Measurements from ENCODE around the gene APH1B.
"Not testable (repeated sequence)": the region's sequence is repeated elsewhere in the genome, so short reads cannot be mapped to it uniquely, and the experiment has no call there.

The APH1B gene

DNA sequence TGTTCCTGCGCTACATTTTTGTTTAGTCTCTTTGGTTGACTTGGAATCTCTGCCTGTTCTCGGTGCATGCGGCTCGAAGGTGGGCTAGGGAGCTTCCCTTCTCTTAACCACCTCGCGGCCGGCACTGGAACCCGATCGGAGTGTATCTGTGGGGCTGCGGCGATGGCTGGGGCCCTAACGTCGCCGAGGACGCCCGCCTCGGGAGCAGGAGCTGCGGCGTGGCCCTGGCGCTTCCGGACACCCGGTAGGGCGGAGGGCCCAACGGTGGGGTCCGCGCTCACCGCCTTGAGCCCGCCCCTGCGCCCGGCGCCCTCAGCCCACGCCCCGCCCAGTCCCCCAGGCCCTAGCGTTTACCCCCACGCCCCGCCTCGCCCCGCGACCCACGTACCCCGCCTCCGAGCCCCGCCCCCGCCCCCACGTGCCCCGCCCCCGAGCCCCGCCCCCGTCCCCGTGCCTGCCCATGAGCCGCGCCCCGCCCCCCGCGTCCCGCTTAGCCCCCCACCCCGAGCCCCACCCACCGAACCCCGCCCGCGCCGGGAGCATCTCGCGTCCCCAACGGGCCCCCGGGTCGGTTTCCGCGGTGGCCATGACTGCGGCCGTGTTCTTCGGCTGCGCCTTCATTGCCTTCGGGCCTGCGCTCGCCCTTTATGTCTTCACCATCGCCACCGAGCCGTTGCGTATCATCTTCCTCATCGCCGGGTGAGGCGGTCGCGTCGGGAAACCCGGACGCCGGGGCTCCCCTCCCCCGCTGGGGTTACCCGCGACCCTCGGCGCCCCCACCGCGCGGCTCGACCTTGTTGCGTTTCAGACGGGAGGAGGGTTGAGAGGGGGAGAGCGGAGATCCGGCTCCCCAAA, at the start of gene APH1B:
Gene APH1B (plus strand): TSS at position 568 of the 855 bp plus-strand sequence. CDS start 19 bp downstream, at position 587.
- peak; percentile 49 to 68 for DNase-seq (ENCODE audit: low read depth in 2 of 2)

- DNase-seq (ENCODE audit: low read depth in 2 of 2) = no peak
Observed at GRCh38 chr15:63227689-63228088, 49.7 kb upstream of the APH1B start.

DNA sequence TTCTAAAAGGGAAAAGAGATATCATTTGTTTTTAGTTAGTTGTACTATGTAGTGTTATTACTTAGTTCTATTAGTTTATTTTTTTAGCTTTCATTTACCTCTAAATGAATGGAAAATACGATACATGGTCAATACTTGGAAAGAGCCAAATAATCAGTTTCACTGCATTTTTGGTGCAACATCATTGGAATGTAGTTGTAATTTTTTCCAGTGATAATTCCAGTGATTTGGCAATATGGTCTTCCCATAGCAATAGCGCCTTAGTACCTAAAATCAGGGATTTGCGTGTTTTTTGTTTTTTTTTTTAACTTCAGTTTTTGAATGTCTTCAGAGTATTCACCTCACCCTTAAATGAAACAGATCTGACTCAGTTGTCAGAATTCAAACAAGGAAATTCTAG, 46.2 kb upstream of the APH1B start:
- no peak for DNase-seq (ENCODE audit: low read depth in 2 of 2)

DNA sequence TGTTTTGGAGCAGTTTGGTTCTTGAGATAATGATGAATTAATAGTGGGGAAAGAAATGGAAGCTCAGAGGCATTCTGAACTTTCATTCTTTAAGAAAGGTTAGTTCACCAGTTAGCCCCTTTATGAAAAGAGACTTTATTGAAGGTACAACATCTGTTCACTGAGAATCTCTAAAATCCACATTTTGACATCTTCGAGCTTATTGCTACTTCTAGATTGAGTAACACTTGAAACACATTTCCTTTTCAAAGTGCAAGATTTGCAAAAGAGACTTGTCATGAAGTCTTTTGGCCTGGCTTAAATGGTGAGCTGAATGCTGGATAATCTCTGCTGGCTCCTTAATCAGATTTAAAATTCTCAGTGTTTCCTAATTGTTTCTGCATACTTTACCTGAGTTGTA, 45.7 kb upstream of the APH1B start:
- DNase-seq (ENCODE audit: low read depth in 2 of 2) = no peak

DNA sequence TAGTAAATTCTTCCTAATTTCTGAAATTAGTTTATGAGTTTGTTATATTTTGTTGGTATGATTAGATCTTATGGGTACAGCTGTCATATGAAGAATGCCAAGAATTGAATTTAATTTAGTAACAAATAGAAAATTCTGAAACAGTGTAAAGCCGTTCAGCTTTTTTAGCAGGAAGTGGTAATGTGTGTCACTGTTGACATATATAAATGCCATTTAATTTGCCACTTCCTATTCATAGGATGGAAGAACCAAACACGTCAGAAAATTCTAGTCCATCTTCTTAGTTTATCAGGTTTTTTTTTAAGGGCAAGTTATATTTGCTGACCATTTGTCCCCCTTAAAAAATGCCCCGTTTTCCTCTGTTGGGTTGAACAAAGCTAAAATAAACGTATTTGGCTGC, 45.0 kb upstream of the APH1B start:
- DNase-seq (ENCODE audit: low read depth in 2 of 2) = no peak

DNA sequence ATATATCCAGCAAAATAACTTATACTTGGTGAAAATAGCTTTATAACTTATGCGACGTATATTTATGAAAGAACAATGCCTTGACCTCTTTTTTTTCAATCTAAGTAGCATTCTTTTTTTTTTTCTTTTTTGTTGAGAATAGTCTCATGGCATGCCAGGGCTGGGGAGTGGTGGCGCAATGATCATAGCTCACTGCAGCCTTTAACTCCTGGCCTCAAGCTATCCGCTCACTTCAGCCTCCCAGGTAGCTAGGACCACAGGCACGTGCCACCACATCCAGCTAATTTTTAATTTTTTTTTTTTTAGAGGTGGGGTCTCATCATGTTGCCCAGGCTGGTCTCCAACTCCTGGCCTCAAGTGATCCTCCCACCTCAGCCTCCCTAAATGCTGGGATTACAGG, 44.5 kb upstream of the APH1B start:
- no peak for DNase-seq (ENCODE audit: low read depth in 2 of 2)

DNA sequence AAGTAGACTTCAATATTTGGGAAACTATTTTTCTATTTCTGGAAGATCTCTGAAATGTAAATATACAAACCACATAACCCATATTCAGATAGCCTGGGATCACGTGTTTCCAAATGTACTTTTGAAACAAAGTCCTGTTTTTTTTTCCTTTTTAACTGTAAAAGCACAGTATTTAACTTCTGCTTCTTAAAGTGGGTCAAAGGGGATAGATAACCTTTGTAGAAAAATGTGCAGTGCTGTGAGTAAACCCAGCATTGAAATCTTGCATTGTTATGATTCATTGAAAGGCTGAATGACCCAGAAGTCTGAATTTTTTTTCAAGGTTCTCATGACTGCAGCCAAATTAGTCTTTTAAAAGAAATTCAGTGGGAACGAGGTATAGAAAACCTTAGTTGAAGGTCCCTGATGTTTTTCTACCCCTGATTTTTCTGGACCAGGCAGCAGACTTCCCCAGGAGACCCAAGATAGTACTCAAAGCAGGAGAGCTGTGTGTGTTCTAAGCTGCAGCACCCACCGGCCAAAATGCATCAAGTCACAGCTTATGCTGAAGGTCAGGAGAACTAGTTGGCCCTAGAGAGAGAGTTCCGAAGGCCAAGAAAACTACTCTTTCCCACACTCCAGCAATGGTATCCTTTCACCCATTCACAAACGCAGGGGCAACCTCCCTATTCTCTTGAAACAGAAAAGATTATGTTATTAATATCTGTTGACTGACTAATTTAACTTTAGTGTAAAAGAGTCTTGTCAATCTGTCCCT, 43.6 kb upstream of the APH1B start:
- DNase-seq (ENCODE audit: low read depth in 2 of 2) = no peak

GRCh38 chr15:63234451-63234870, 42.9 kb upstream of the APH1B start:
- no peak for DNase-seq (ENCODE audit: low read depth in 2 of 2)

DNA sequence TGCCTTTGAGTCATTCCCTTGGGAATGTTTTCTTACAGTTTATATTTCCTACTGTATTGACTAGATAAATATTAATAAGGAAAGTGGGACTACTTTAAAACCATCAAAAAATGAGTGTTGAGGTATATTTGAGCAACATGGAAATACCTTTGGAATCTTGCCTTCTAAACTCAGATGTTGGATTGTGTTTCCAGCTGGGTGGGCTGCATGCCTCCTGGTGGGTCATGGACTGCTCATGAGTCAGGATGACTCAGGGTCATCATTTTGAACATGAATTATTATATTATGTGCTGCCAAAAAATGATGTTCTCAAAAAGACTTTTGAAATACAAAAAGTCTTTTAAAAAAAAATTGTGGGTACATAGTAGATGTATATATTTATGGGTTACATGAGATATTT, 41.1 kb upstream of the APH1B start:
- no peak for DNase-seq (ENCODE audit: low read depth in 2 of 2)

DNA sequence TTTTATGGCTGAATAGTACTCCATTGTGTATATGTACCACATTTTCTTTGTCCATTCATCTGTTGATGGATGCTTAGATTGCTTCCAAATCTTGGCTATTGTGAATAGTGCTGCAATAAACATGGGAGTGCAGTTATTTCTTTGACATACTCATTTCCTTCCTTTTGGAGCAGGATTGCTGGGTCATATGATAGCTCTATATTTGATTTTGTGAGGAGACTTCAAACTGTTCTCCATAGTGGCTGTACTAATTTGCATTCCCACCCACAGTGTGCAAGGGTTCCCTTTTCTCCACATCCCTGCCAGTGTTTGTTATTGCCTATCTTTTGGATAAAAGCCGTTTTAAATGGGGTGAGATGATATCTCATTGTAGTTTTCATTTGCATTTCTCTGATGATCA, 40.3 kb upstream of the APH1B start:
- not testable (repeated sequence) for DNase-seq (ENCODE audit: low read depth in 2 of 2)

DNA sequence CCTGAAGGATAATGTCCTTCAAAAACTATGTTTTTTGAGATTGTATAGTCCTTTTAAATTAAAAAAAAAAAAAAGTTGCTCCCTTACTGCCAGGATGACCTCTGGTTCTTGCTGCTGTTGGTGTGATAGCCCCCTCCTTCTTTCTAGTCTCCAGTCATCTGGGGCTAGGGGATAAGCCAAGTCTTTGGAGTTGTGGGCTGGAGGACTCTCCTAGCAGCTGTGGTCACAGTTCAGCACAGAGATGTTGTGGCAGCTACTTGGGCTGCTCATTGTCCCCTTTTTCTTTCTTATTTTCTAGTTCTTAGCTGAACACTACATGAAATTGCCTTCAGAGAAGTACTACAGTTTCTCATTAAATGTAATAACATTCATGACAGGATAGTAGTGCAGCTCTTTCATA, 39.2 kb upstream of the APH1B start:
- no peak for DNase-seq (ENCODE audit: low read depth in 2 of 2)

DNA sequence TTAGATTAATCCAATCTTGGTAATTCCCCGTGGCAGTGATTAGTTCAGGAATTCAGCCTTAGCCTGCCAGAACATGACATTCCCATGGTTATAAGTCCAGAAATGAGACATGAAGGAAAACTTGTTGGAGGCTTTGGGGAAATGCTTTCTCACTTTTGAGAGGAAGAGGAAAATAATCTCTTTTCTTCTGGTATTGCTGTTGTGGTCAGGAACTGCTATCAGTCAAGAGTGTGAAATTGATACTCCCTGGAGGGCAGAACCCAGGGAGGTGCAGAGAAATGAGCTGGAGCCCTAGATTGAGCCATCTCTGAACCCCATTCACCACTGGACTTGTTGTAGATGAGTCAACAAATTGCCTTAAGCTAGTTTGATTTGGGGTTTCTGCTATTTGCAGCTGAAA, 38.6 kb upstream of the APH1B start:
- peak in 1 of 2 experiments; percentile 14 for DNase-seq (ENCODE audit: low read depth in 2 of 2)

DNA sequence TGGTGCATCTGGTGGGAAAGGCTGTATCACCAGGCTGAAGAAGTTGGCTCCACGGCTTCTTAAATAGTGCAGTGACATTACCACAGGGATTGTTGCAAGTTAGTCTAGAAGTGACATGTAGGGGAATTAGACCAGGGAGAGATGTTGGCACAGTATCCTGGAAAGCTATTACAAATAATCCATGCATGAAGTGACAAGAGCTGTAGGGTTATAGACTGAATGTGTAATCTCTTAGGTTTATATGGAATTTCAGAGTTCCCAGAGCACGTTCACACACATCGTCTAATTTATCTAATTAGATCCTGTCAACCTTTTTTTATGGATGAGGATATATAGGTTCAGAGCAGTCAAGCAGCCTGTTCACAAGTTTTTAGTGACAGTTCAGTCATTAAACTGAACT, 37.3 kb upstream of the APH1B start:
- DNase-seq (ENCODE audit: low read depth in 2 of 2) = no peak

GRCh38 chr15:63241316-63241715, 36.1 kb upstream of the APH1B start:
- DNase-seq (ENCODE audit: low read depth in 2 of 2) = no peak

DNA sequence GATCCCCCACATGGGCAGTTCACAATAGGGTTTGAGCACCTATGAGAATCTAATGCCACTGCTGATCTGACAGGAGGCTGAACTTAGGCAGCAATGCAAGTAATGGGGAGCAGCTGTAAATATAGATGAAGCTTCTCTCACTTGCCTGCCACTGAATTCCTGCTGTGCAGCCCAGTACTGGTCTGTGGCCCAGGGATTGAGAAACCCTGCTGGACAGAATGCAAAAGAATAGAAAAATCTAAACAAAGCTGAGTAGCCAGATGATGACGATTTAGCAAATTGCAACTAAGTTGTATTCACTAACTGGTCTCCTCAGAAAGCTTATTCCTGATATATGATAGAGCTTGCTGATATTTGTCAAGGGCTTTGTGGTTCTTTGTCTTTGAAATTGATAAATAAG, 34.3 kb upstream of the APH1B start:
- DNase-seq (ENCODE audit: low read depth in 2 of 2) = no peak

DNA sequence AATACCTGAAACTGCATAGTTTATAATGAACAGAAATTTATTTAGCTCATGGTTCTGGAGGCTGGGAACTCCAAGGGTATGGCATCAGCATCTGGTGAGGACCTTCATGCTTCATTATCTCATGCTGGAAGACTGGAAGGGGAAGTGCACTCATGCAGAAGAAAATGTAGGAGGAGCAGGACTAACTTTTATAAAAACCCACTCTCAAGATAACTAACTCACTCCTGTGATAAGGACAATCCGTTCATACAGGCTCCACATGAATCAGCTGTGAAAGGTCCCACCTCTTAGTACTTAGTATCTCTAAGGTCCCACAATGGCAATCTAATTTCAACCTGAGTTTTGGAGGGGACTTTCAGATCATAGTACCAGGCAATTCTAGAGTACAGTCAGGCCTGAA, 33.6 kb upstream of the APH1B start:
- DNase-seq (ENCODE audit: low read depth in 2 of 2) = no peak

GRCh38 chr15:63244399-63244798, 33.0 kb upstream of the APH1B start:
- no peak for DNase-seq (ENCODE audit: low read depth in 2 of 2)

GRCh38 chr15:63244976-63245645, 32.3 kb upstream of the APH1B start:
- no peak for DNase-seq (ENCODE audit: low read depth in 2 of 2)

DNA sequence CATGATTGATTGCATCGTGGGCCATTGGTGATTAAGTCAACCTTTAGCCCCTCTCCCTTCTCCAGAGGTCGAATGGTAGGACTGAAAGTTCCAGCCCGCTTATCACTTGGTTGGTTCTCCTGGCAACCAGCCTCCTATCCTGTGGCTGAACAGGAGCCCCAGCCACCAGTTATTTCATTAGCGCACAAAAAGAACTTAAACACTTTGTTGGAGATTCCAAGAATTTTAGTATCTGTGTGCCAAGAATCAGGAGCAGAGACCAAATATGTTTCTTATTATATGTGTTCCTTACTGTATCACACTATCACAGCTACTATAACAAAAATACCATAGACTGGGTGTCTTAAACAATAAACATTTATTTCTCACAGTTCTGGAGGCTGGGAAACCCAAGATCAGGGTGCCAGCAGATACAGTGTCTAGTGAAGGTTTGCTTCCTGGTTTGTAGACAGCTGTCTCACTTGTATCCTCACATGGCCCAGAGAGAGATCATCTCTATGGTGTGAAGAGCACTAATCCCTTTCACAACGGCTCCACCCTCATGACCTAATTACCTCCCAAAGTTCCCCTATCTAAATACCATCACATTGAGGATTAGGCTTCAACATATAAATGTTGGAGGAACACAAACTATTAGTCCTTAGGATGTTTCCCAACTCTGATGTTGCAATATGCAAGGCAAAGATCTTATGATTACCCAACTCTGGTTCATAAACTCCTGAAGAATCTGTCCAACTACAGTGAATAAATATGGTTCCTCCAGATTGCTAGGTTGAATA, 30.5 kb upstream of the APH1B start:
- DNase-seq (ENCODE audit: low read depth in 2 of 2) = no peak

GRCh38 chr15:63250312-63250965, 27.0 kb upstream of the APH1B start:
- DNase-seq (ENCODE audit: low read depth in 2 of 2) = no peak

GRCh38 chr15:63251701-63252100, 25.7 kb upstream of the APH1B start:
- DNase-seq (ENCODE audit: low read depth in 2 of 2) = no peak
